ENCODE measurements around the gene IQCF2.

The IQCF2 gene

DNA sequence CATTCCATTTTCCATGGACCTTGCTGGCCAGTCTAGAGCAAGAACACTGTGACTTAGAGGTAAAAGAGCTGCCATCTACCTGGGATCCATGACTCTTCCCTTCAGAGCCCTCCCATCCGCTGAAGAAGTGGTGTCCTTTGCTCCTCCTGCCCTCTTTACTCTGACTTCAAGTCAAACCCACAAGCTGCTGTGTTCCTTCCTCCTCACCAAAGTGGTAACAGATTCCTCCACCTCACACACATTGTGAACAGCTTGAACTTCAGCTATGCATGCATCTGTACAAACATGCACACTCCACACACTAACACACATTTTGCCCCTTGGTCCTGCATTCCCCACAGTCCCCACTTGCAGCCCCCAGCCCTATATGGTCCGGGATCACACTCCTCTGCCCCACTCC lies 13.0 kb downstream of the IQCF2 start:
- TF ChIP-seq, protein P1, sequence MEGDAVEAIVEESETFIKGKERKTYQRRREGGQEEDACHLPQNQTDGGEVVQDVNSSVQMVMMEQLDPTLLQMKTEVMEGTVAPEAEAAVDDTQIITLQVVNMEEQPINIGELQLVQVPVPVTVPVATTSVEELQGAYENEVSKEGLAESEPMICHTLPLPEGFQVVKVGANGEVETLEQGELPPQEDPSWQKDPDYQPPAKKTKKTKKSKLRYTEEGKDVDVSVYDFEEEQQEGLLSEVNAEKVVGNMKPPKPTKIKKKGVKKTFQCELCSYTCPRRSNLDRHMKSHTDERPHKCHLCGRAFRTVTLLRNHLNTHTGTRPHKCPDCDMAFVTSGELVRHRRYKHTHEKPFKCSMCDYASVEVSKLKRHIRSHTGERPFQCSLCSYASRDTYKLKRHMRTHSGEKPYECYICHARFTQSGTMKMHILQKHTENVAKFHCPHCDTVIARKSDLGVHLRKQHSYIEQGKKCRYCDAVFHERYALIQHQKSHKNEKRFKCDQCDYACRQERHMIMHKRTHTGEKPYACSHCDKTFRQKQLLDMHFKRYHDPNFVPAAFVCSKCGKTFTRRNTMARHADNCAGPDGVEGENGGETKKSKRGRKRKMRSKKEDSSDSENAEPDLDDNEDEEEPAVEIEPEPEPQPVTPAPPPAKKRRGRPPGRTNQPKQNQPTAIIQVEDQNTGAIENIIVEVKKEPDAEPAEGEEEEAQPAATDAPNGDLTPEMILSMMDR (IDR thresholded peaks at IDR 0.05): no peak
- H3K4me3 ChIP-seq (ENCODE audit: low read depth, low read length): no peak overlapping the region
- H2AFZ ChIP-seq: no peak overlapping the region
- H3K4me1 ChIP-seq: no peaks in the 10 kb centered on the region
- no peaks in the 10 kb centered on the region for H3K36me3 ChIP-seq (ENCODE audit: control insufficient read depth, insufficient read depth, low read length)
- no peaks in the 10 kb centered on the region for H3K79me2 ChIP-seq
- no peak overlapping the region for H3K27ac ChIP-seq
- no peak overlapping the region for H3K4me2 ChIP-seq (ENCODE audit: low read length)
- H3K9ac ChIP-seq: no peak overlapping the region
- H3K27me3 ChIP-seq (ENCODE audit: control insufficient read depth, insufficient read depth, low read length): no peaks in the 10 kb centered on the region
- H3K9me3 ChIP-seq (ENCODE audit: control insufficient read depth, low read length): no peaks in the 10 kb centered on the region

DNA sequence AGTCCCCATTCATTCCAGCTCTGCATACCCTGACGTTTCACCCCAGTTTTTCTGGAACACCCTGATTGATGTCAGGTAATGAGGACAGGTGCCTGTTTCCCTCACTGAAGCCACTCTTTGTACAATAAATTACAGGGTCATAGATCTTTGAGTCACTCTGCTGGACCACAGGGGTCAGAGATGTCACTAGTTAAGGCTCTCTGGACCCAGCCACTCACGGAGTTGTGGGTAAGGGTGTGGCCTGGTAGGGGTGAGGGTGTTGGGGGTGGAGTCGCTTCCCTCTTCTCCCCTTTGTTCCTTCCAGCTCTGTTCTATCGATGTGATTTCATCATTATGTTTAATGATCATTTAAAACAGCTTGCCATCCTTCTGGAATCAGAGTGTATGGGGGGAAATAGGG lies 13.5 kb downstream of the IQCF2 start:
- TF ChIP-seq, protein P1 (IDR thresholded peaks at IDR 0.05): no peak
- Histone ChIP-seq H3K4me2 (ENCODE audit: low read length) (no peak overlapping the region), H3K9me3 (ENCODE audit: control insufficient read depth, low read length) (no peaks in the 10 kb centered on the region), H3K79me2 (no peaks in the 10 kb centered on the region), H3K4me1 (no peaks in the 10 kb centered on the region), H3K4me3 (ENCODE audit: low read depth, low read length) (no peak overlapping the region), H3K27ac (no peak overlapping the region), H2AFZ (no peak overlapping the region), H3K9ac (no peak overlapping the region), H3K36me3 (ENCODE audit: control insufficient read depth, insufficient read depth, low read length) (no peaks in the 10 kb centered on the region), H3K27me3 (ENCODE audit: control insufficient read depth, insufficient read depth, low read length) (no peaks in the 10 kb centered on the region)

DNA sequence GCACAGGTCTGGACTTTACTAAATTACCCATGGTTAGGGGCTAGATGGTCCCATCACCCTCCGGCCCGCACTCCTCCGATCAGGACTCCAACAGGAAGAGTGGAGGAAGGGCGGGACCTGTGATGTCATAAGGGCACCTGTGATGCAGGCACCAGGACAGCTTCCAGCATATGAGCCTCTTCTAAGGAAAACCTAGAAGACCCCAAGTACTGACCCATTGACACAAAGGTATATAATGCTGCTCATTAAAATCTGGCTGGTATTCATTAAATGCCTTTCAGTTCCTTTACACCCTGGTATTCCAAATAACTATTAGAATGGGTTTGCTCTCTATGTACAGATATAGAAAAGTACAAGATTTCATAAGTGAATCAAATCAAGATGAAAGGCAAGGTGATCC lies 14.1 kb downstream of the IQCF2 start, which contains the start of gene IQCF5:
Gene IQCF5, minus strand, starts transcription at position 101 of the 400 bp plus-strand sequence. Its CDS starts 70 bp downstream, at position 31.
- TF ChIP-seq, protein P1 (IDR thresholded peaks at IDR 0.05): no peak
- no peaks in the 10 kb centered on the region for H3K36me3 ChIP-seq (ENCODE audit: control insufficient read depth, insufficient read depth, low read length)
- no peak within 1 kb of the TSS for H3K27ac ChIP-seq
- no peak within 1 kb of the TSS for H3K4me2 ChIP-seq (ENCODE audit: low read length)
- no peak within 1 kb of the TSS for H2AFZ ChIP-seq
- H3K9me3 ChIP-seq (ENCODE audit: control insufficient read depth, low read length): no peaks in the 10 kb centered on the region
- H3K9ac ChIP-seq: no peak within 1 kb of the TSS
- H3K79me2 ChIP-seq: no peaks in the 10 kb centered on the region
- no peaks in the 10 kb centered on the region for H3K27me3 ChIP-seq (ENCODE audit: control insufficient read depth, insufficient read depth, low read length)
- H3K4me1 ChIP-seq: no peaks in the 10 kb centered on the region
- no peak within 1 kb of the TSS for H3K4me3 ChIP-seq (ENCODE audit: low read depth, low read length)

DNA sequence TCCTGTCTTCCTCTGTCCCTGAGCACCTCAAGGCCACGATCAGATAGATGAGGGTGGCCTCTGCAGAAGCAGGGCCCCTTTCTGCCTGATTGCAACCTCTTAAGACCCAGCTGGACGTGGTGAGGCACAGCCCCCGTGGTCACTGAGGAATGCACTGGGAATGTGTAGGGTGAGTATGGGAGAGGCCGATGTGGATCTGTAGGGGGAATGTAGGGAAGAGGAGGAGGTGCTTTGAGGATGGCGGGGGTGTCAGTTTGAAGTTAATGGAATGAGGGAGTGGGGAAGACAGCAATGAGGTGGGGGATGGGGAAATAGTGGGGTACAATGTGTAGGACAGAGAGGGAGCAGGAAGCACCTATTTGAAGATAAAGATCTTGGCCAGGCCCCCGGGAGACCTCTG lies 14.8 kb downstream of the IQCF2 start:
- H3K27ac ChIP-seq: no peak overlapping the region
- no peaks in the 10 kb centered on the region for H3K9me3 ChIP-seq (ENCODE audit: control insufficient read depth, low read length)
- no peaks in the 10 kb centered on the region for H3K4me1 ChIP-seq
- H2AFZ ChIP-seq: no peak overlapping the region
- no peaks in the 10 kb centered on the region for H3K36me3 ChIP-seq (ENCODE audit: control insufficient read depth, insufficient read depth, low read length)
- no peaks in the 10 kb centered on the region for H3K27me3 ChIP-seq (ENCODE audit: control insufficient read depth, insufficient read depth, low read length)
- no peak overlapping the region for H3K9ac ChIP-seq
- no peaks in the 10 kb centered on the region for H3K79me2 ChIP-seq
- no peak overlapping the region for H3K4me3 ChIP-seq (ENCODE audit: low read depth, low read length)
- TF ChIP-seq, protein P1 (IDR thresholded peaks at IDR 0.05): no peak
- no peak overlapping the region for H3K4me2 ChIP-seq (ENCODE audit: low read length)

DNA sequence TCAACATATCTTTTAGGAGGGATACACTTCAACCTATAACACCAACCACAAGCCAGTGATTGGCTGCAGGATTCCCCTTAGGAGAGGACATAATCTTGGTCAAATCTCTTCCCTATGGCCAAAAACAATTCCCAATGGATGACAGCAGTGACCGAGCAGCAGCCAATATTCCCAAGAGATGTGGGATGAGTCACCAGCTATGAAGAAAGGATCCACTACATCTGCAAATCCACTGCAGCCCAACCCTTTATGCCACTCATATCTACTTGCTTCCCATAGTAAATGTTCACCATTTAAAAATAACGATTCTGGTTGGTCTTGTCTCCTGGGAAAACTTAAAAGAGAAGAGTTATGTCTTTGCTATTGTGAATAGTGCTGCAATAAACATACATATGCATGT lies 18.5 kb downstream of the IQCF2 start:
- no peaks in the 10 kb centered on the region for H3K9me3 ChIP-seq (ENCODE audit: control insufficient read depth, low read length)
- no peak overlapping the region for H3K4me3 ChIP-seq (ENCODE audit: low read depth, low read length)
- no peaks in the 10 kb centered on the region for H3K27me3 ChIP-seq (ENCODE audit: control insufficient read depth, insufficient read depth, low read length)
- TF ChIP-seq, protein P1 (IDR thresholded peaks at IDR 0.05): no peak
- H3K79me2 ChIP-seq: no peaks in the 10 kb centered on the region
- H2AFZ ChIP-seq: no peak overlapping the region
- no peak overlapping the region for H3K4me2 ChIP-seq (ENCODE audit: low read length)
- H3K36me3 ChIP-seq (ENCODE audit: control insufficient read depth, insufficient read depth, low read length): no peaks in the 10 kb centered on the region
- H3K4me1 ChIP-seq: no peaks in the 10 kb centered on the region
- H3K9ac ChIP-seq: no peak overlapping the region
- no peak overlapping the region for H3K27ac ChIP-seq

Measured in parathyroid adenoma (tissue), 2 donors.